Measurements from ENCODE around the gene L3MBTL4. TPM values are rescaled to one million over a fixed set of nuclear protein-coding genes. Genes with fewer than 3 reads are reported as not detected.

L3MBTL4 gene
- polyA plus RNA-seq, 1 donor = 1.2 TPM

DNA sequence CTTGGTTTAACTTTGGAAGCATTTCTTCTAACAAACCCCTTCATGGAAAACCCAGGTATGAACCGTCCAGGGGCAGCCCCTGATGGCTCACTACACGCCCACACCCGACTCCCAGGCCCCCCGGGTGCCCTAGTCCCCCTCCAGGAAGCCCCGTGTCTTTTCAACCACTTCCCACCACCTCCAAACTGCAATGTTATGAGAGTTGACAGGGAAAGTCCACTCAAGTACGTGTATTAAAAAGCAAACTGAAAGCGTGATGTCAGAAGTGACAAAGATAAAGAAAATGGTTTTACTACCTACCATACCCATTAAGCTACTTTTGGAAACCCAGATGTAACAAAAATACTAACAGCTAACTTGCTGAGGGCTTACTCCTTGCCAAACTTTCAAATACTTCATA lies 51.5 kb downstream of the L3MBTL4 start:
- no peak for DNase-seq

DNA sequence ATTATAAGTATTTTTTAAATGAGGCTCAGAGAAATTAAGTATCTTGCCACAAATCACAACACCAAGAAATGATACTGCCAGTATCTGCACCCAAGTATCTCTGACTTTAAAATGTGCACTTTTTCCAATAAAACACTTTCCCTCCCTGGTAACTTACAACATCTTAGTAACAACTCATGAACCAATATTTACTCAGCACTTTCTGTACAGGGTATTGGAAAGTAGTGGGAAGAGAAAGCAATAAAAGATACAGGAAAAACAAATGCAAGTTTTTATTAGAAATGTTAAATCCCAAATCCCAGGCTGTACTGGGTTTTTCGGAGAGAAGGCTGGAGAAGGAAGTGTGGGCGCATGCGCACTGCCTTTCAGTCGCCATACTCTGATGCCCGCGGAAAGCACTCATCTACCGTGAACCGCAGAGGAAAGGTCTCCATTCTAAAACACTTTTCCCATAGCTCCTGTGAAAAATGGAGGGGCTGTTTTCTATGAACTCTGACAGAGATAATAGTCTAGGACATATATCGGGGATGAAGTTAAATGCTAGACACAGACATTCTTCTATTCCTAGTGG lies 52.1 kb downstream of the L3MBTL4 start:
- no peak for DNase-seq

DNA sequence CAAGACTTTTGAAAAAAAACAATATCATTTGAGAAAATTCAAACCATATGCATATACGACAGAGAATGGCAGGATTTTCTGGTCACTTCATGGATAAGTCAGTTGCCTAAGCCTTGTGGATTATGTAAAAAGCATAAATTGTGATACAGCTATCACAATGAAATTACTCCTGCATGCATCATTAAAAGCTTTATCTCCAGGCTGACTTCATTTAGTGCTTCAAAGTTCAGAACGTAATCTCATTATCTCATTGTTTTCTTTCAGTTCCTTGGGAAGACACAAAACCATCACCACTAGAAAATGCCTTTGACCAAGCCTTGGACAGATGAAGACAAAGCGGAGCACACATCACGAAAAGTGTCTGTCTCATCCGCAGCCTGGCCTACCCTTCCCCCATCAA lies 57.0 kb downstream of the L3MBTL4 start:
- no peak for DNase-seq

DNA sequence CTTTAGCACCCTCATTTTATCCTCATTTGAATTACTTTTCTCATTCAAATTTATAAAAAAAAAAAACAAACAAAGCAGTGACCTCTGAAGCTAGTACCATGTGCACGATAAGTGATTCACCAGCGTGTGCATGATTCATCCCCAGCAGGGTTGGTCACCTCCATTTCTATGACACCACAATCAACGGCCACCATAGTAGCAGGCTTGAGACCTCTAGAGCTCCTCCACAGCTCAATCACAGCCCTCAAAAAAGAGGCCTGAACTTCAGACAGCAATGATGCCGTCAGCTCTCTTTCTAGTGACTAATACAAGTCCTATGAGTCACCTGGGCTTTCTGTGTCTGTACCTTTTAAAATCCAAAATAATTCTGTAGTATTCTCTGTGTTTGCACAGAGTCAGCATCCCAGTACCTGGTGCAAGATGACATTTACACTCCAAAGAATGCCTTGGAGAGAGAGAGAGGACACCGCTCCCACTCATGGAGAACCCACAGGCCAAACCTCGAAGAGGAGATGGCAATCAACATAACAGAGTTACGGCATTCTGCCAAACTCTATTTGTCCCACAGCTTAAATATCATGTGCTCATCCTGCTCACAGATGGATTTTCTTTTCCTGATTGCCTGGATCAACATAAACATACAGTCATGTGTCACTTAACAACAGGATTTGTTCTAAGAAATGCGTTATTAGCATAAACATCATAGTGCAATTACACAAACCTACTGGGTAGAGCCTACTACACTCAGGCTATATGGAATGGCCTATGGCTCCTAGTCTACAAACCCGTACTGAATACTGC lies 58.7 kb downstream of the L3MBTL4 start:
- DNase-seq = no peak

DNA sequence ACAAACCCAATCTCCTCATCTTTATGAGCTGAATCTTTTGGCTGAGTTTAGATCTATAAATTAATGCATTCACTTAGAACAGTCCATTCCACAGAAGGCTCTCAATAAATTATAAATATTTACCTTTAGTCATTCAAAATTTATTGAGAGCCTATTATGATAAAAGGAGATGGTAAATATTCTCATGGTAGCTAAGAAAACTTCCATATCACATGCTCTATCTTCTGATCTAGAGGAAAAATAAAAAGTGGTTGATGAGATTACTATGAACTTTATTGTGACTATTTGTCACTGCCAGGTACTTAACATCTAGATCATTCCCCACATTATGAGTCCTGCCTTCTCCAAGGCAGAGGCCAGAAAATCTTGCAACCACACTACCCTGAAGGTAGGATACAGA lies 62.4 kb downstream of the L3MBTL4 start:
- DNase-seq = no peak

GRCh38 chr18:6342990-6343389 lies 71.7 kb downstream of the L3MBTL4 start:
- DNase-seq = no peak

DNA sequence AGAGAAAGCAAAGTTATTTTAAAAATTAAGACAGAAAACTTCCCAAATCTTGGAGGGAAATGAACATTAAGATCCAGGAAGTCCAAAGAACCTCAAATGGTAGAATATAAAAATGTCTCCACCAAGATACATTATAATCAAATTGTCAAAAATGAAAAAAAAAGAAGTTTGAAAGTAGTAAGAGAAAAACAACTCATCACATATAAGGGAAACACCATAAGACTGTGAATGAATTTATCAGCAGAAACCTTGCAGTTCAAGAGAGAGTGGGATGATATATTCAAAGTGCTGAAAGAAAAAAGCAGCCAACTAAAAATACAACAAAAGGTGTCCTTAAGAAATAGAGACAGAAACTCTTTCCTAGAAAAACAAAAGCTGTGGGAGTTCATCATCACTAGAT lies 73.0 kb downstream of the L3MBTL4 start:
- no peak for DNase-seq

DNA sequence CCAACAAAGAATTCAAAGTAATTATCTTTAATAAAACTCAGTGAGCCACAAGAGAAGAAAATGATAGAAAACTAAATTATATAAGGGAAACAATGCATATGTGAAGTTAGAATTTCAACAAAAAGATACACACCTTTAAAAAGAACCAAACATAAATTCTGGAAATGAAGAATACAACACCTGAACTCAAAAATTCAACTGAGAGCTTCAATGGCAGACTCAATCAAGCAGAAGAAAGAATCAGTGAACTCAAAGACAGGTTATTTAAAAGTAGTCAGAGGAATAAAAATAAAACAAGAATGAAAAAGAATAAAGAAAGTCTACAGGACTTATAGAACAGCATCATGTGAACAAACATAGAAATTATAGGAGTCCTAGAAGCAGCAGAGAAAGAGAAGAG lies 73.4 kb downstream of the L3MBTL4 start:
- DNase-seq = no peak

- DNase-seq = no peak
Measured at GRCh38 chr18:6340121-6340520, 74.6 kb downstream of the L3MBTL4 start.

DNA sequence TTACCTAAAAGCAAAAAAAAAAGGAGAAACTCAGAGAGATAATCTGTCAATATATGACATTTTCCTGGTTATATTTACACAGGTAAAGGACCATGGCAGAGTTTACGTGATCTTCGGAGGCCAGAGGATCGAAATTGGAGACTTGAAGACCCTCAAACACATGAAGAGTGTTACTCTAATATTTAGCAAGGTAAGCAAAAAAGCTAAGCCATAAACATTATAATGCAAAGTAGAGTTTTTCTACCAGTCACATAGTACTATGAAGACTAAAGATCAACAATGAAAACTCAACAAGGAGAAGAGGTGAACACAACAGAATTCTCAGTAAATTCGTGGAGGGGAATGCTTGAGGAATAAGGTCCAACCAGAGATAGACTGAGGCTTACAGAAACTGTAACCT lies 78.5 kb downstream of the L3MBTL4 start:
- no peak for DNase-seq

DNA sequence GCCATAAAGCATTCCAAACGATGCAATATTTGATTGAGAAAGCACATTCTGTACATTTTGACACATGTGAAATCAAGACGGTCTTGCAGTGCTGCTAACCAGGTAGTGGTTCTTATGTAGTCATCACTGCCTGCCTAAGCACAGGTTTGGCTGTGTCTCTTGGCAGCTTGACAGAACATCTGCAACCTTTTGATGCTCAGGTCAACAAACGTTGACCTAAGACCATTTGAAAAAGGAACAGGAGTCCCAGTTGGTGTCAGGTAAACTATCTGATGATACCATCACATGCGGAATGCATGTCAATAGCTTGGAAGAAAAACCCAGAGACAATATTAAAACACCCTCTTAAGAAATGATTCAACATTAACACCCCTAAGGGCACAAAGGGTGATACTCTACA lies 80.7 kb downstream of the L3MBTL4 start:
- DNase-seq = no peak

DNA sequence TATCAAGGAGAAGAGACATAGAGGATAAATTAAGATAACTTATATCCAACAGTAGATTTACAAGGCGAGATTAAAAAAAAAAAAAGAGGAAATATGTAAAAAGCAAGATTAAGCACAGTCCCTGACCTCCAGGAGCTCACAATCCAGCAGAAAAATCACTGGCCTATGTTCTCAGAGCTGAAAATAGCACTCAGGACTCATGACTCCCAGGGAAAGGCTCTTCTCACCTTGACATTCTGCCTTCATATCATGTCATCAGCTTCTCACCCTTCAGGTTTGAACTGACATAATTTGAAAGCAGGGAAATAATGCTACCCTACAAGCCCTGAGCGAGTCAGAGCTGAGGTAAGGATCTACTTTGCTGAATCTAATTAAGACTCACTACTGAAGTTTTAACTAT lies 82.8 kb downstream of the L3MBTL4 start:
- no peak for DNase-seq

GRCh38 chr18:6330786-6331185 lies 83.9 kb downstream of the L3MBTL4 start:
- DNase-seq = no peak

GRCh38 chr18:6328621-6329010 lies 86.1 kb downstream of the L3MBTL4 start:
- peak; percentile 71 for DNase-seq

DNA sequence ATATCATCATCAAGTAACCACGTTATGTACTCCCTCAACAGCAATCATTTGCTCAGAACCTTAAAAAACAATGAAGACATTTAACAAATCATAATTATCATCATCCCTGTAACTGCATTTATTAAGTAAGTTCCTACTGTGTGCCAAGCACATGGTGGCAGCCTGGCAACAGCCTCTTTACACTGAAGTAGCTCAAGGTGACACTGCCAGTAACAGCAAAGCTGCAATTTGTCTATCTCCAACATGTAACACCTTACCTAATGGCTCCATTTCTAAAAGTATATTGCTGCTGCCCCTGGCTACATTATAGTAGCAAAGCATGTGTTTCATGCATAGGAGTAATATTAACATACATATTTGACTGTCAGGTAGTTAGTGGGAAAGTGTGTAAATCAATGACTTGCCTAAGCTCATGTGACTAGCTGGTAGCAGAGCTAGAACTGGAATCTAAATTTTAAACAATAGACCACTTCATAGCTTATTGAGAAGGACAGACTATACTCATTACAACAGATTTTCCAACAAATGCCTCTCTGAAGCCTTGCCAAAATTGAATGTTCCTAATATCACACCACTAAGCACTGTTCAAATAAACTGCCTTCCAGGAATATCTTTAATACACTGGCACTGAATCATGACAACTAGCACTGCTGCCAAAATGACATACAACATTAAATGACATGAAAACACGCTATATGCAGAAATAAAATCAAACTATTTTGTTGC lies 86.7 kb downstream of the L3MBTL4 start:
- peak; percentile 42 for DNase-seq

DNA sequence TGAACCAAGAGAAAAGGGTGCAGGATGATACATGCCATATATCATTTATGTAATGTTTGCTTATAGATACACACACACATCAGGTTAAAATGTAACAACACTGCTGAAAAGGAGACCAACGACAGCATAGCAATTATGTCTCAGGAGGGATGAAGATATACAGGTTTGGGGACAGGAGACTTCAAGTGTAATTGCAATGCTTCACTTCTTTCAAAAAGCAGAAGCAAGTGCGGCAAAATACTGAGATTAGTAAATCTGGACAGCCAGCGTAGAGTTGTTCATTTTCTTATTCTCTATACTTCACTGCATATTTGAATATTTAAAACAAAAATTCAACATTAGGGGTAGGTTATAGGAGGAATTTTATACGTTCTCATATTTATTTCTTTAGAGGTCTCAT lies 87.2 kb downstream of the L3MBTL4 start:
- no peak for DNase-seq

DNA sequence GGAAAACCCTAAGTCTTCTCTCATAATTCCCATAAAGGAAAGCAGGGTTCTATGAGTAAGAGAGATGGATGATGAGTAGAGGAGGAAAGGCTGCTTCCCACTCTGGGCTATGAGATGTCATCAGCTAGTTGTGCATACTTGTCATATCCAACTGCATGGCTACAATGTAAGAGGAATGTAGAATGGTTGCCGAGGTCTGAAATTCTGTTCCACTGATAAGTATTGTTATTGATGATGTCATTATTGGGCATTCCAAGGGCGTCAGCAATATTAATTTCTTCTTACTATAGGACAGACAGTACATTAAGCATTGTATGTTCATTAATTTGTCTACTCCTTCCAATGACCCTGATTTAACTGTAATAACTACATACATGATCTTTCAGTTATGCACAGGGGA lies 88.1 kb downstream of the L3MBTL4 start:
- no peak for DNase-seq

- no peak for DNase-seq
Measured at GRCh38 chr18:6323319-6323889, 91.3 kb downstream of the L3MBTL4 start.

GRCh38 chr18:6315517-6316331 lies 99.0 kb downstream of the L3MBTL4 start:
- no peak for DNase-seq

- DNase-seq = no peak
Measured at GRCh38 chr18:6313415-6313814, 101.3 kb downstream of the L3MBTL4 start.

DNA sequence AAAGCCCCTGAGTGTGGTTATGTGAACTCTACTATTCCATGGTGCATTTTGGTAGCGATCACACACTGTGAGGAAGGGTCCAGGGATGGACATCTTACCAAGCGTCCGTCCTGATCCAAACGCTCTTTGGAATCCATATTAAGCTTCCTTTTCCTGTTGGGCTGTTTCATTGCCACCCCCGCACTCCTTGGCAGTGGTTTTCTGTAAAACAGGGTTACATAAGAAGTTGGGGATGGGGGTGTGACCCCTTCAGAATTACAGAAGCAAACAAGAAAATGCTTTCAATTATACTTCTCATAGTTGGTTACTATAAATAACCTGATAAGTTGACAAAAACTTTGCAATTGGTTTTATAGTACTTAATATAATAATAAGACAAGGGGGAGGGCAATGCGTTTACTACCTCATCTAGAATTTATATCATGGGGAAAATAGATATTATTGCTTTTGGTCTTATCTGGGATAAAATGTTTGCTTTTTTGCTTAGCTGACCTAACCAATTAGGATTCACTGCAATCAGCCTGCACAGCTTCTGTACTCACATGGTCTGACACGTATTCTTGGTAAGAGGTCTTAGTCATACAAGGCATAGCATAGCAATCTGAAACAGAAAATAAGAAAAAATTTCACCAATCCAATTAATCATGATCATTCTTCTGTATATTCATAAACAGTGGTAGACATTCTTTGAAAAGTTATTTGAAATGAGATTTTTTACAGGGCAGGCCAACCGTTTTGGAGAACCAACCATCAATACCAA lies 103.1 kb downstream of the L3MBTL4 start:
- no peak for DNase-seq

DNA sequence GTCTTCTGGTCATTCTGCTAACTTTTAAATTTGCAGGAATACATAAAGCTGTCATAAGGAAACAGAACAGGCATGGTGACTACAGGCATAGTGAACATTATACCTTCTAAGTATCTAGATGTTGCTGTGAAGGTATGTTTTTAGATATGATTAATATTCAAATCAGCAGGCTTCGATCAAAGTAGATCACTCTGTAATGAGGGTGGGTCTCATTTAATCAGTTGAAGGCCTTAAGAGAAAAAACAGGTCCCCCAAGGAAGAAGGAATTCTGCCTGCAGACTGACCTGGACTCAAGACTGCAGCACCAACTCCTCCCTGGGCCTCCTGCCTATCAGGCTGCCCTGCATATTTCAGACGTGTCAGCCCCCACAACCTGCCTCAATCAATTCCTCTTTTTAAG lies 104.0 kb downstream of the L3MBTL4 start:
- no peak for DNase-seq
